ENCODE measurements around the gene CENPN. TPM values are rescaled to one million over a fixed set of nuclear protein-coding genes. Genes with fewer than 3 reads are reported as not detected.

CENPN gene
- total RNA-seq, 4 donors from 2014 or later: 4.9 to 12.7 (median 8.5) TPM

DNA sequence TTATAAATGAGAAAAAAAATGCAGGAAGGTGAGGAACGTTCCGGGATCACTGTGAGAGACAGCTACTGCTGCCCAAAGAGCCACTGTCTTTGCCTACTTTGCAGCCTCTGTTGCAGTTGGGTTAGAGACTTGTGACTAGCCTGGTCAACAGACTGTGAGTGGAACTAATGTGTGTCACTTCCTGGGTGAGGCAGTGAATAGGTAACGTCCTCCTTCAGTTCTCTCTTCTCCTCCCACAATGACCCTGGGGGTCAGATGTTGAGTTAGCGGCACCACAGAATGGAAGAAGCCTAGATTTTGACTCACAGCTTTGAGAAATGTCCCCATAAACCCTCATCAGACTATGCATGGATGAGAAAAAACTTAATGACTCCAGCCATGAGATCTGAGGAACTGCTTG is 64.8 kb downstream of the CENPN start:
- Histone ChIP-seq H3K4me3 (no peak overlapping the region), H3K27ac (no peak overlapping the region), H3K27me3 (no peaks in the 10 kb centered on the region), H3K36me3 (no peaks in the 10 kb centered on the region), H3K4me1 (peaks cover 0 to 5% (median 0%) of the 10 kb centered on the region in 4 donors), H3K9me3 (no peaks in the 10 kb centered on the region)
- intact Hi-C loops (cut with DNase I; ENCODE audit: low total_unique reads): no loop called here
- TF ChIP-seq EP300 (IDR thresholded peaks at IDR 0.05; ENCODE audit: low read depth) (no peak), POLR2A (IDR thresholded peaks at IDR 0.05) (no peak), POLR2AphosphoS5 (IDR thresholded peaks at IDR 0.05) (no peak)
- TF ChIP-seq, protein P1, sequence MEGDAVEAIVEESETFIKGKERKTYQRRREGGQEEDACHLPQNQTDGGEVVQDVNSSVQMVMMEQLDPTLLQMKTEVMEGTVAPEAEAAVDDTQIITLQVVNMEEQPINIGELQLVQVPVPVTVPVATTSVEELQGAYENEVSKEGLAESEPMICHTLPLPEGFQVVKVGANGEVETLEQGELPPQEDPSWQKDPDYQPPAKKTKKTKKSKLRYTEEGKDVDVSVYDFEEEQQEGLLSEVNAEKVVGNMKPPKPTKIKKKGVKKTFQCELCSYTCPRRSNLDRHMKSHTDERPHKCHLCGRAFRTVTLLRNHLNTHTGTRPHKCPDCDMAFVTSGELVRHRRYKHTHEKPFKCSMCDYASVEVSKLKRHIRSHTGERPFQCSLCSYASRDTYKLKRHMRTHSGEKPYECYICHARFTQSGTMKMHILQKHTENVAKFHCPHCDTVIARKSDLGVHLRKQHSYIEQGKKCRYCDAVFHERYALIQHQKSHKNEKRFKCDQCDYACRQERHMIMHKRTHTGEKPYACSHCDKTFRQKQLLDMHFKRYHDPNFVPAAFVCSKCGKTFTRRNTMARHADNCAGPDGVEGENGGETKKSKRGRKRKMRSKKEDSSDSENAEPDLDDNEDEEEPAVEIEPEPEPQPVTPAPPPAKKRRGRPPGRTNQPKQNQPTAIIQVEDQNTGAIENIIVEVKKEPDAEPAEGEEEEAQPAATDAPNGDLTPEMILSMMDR (IDR thresholded peaks at IDR 0.05): no peak
- 77 to 83% methylated on average over 4 of the region's 4 CpGs for WGBS, 2 donors (ENCODE audit: low coverage in 1 of 2)
- DNase-seq: no peak
- in situ Hi-C loops (cut with MboI; ENCODE audit: low pct_ligation_motif_present in 1 of 4, low pct_unique_long_range_greater_than_20kb in 1 of 4, low sequenced_read_pairs in 3 of 4): no loop called here

DNA sequence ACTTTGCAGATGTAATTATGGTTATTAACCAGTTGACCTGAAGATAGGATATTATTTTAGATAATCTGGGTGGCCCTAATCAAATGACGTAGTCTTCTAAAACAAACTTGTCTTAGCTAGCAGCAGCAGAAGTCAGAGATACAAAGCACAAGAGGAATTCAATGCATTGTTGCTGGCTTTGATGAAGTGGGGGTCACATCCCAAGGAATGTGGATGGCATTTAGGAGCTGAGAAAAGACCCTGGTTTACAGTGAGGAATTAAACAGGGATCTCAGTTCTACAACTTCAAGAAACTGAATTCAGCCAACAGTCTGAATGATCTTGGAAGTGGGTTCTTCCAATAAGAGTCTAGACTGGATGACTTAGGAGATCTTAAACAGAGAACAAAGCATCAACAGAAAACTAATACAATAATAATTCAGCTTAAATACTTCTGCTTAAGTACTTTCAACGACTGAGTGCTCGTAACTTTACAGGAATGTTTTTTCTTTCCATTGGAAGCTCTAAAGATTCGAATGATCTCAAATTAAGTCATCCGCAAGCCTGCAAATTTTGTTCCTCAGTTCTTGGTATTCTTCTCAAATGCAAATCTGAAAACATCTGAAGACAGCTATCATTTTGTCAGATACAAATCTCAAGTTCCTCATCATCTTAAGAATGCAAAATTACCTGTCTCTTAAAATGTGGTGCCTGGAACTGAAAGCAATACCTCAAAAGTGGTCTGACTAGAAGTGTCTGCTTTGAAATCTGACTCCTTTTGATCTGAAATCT is 66.7 kb downstream of the CENPN start:
- no peaks in the 10 kb centered on the region for H3K27me3 ChIP-seq
- H3K9me3 ChIP-seq: no peaks in the 10 kb centered on the region
- WGBS, 2 donors (ENCODE audit: low coverage in 1 of 2): 54 to 69% methylated on average over 5 of the region's 5 CpGs
- no peaks in the 10 kb centered on the region for H3K36me3 ChIP-seq
- in situ Hi-C loops (cut with MboI; ENCODE audit: low pct_ligation_motif_present in 1 of 4, low pct_unique_long_range_greater_than_20kb in 1 of 4, low sequenced_read_pairs in 3 of 4): no loop called here
- no peak for DNase-seq
- H3K4me3 ChIP-seq: no peak overlapping the region
- H3K4me1 ChIP-seq: peaks cover 0 to 10% (median 5%) of the 10 kb centered on the region in 4 donors
- intact Hi-C loops (cut with DNase I; ENCODE audit: low total_unique reads): no loop called here
- H3K27ac ChIP-seq: no peak overlapping the region
- TF ChIP-seq POLR2AphosphoS5 (IDR thresholded peaks at IDR 0.05) (no peak), EP300 (IDR thresholded peaks at IDR 0.05; ENCODE audit: low read depth) (no peak)
- TF ChIP-seq, protein P1 (IDR thresholded peaks at IDR 0.05): no peak

DNA sequence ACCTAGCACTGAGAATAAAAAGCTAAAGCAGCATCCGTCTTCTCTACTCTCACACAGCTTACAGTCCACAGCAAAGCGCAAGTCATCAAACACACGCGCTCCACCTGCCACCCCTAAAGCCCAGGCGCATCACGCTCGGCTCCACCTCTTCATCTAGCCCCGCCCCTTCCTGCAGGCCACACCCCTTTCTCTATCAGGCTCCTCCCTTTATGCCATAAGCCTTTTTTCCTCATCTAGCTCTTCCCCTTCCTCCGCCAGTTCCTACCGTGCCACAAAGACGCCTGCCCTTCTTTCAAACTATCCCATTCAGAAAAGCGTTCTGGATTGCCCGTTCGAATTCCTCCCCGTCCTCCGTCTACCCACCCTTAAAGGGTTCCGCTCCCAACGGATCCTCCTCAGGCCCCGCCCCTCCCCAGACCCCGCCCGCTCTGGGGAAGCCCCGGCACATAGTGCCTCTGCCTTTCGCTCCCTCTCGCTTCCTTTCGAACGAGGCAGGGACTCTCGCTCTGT is 69.6 kb downstream of the CENPN start:
- intact Hi-C loops (cut with DNase I; ENCODE audit: low total_unique reads) (loop anchor here (5.0 kb wide), 1 partner anchor 39 kb away; the partner anchor contains the start of gene ATMIN), in situ Hi-C loops (cut with MboI; ENCODE audit: low pct_ligation_motif_present in 1 of 4, low pct_unique_long_range_greater_than_20kb in 1 of 4, low sequenced_read_pairs in 3 of 4) (no loop called here)
- Histone ChIP-seq H3K27me3 (no peaks in the 10 kb centered on the region), H3K9me3 (no peaks in the 10 kb centered on the region), H3K27ac (peak overlapping the region; percentile 92 to 97 (median 95)), H3K4me3 (peak overlapping the region; percentile 48 to 76 (median 66)), H3K36me3 (no peaks in the 10 kb centered on the region), H3K4me1 (peaks cover 0 to 10% (median 5%) of the 10 kb centered on the region in 4 donors)
- WGBS, 2 donors (ENCODE audit: low coverage in 1 of 2): 0 to 4% methylated on average over 5 to 23 of the region's 27 CpGs
- TF ChIP-seq POLR2A (IDR thresholded peaks at IDR 0.05) (no peak), EP300 (IDR thresholded peaks at IDR 0.05; ENCODE audit: low read depth) (no peak), POLR2AphosphoS5 (IDR thresholded peaks at IDR 0.05) (no peak)
- TF ChIP-seq, protein P1 (IDR thresholded peaks at IDR 0.05): no peak
- DNase-seq: peak; percentile 93

DNA sequence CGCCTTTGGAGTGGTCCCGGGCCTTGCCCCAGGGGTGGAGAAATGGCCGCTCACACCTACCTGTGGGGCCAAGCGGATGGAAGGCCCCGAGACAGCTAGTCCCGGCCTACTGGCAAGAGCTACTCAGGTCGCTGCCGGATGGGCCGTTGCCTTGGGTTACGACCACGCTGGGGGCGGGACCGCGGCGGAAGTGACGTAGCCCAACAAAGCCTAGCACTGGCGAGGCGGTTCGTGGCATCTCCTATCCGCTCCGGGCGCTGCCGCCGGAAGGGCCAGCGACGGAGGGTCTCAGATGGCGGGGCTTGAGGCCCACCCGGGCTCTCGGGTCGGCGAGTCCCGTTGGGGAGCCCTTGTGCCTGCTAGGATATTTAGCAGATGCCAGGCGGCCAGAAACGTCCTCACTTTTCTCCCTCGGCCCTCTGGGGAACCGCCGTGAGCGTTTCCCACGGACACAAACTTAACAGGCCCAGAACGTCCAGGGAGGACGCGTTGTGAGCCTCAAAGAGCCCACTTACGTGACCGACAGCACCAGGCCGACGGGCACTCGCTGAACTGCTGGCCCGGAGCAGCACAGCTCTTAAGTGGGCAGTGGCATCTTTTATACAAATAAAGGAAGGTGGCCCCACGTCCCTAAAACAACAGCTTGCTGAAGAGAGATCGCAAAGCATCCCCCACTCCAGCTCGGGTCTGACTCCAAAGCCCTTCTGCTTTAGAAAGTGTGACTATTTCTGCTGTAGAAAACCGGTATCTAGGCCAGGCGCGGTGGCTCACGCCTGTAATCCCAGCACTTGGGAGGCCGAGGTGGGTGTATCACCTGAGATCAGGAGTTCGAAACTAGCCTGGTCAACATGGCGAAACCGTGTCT is 70.3 kb downstream of the CENPN start, which contains the start of gene C16orf46:
TSS of gene C16orf46 (minus strand) at position 163 of the 865 bp plus-strand sequence. CDS start 13,283 bp downstream, outside the sequence.
- Histone ChIP-seq H3K36me3 (no peaks in the 10 kb centered on the region), H3K4me1 (peaks cover 0 to 10% (median 5%) of the 10 kb centered on the region in 4 donors), H3K27ac (peak within 1 kb of the TSS; percentile 92 to 97 (median 95)), H3K27me3 (no peaks in the 10 kb centered on the region), H3K4me3 (peak within 1 kb of the TSS; percentile 48 to 76 (median 66)), H3K9me3 (no peaks in the 10 kb centered on the region)
- intact Hi-C loops (cut with DNase I; ENCODE audit: low total_unique reads) (loop anchor here (5.0 kb wide), 1 partner anchor 40 kb away; the partner anchor contains the start of gene ATMIN), in situ Hi-C loops (cut with MboI; ENCODE audit: low pct_ligation_motif_present in 1 of 4, low pct_unique_long_range_greater_than_20kb in 1 of 4, low sequenced_read_pairs in 3 of 4) (no loop called here)
- TF ChIP-seq, protein P1 (IDR thresholded peaks at IDR 0.05): peak in 1 of 5 experiments; percentile 16
- TF ChIP-seq POLR2A (IDR thresholded peaks at IDR 0.05): peak; percentile 91
- TF ChIP-seq EP300 (IDR thresholded peaks at IDR 0.05; ENCODE audit: low read depth): no peak
- peak; percentile 92 to 96 (median 95) for TF ChIP-seq POLR2AphosphoS5 (IDR thresholded peaks at IDR 0.05)
- peak; percentile 99 for DNase-seq
- WGBS, 2 donors (ENCODE audit: low coverage in 1 of 2): 7 to 13% methylated on average over 3 to 53 of the region's 59 CpGs
